ENCODE results near the gene MUS81. TPM values are rescaled to one million over a fixed set of nuclear protein-coding genes. Genes with fewer than 3 reads are reported as not detected.
A peak's percentile ranks its signal among the peaks of the same experiment; 100 is the strongest.

The MUS81 gene
- total and polyA plus RNA-seq, 2 experiments from 2014 or later: 23.8 to 47.0 TPM

DNA sequence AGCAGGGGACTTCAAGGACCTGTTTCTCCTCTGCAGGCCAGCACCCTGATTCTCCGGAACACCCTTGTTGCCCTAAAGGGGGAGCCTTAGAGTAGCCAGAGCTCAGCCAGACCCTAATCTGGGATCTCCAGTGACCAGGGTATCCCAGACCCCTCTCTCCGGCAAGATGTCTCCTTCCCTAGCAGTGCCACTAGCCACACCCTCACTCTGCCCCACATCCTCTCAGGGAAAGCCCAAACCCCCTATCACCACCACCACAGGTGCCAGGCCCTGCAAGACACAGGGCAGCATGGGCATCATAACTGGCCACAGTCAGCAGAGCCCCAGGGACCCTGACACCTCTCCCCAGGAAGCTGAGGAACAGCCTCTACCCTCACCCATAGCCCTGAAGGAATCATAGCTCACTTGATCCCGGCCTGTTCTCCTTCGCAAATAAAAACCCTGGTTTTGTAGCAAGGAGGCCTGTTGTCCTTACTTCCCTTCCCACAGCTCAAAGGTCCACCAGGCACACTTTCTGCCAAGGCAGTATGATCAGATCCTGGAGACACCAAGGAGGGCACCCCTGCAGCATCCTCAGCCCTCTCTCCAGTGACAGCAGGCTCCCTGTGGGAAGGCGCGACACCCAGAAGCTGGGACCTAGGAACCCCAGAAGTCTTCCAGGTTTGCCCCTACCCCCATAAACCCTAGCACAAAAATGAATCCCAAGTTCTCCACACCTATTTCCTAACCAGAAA lies 6.8 kb upstream of the MUS81 start:
- Histone ChIP-seq H3K4me3 (no peak overlapping the region), H3K9me3 (ENCODE audit: low read depth) (no peaks in the 10 kb centered on the region), H3K36me3 (replicated peaks; ENCODE audit: insufficient read depth, low read depth) (no peaks in the 10 kb centered on the region), H3K9me2 (replicated peaks; ENCODE audit: insufficient read depth) (no peaks in the 10 kb centered on the region), H4K20me1 (ENCODE audit: insufficient read depth, poor library complexity, severe bottlenecking) (peaks cover 38% of the 10 kb centered on the region), H2AFZ (no peak overlapping the region), H3K4me2 (peak overlapping the region; percentile 42), H3K79me2 (peaks cover 39% of the 10 kb centered on the region), H3K27ac (peak overlapping the region; percentile 88), H3K4me1 (ENCODE audit: insufficient read depth) (peaks cover 29% of the 10 kb centered on the region), H3K27me3 (no peaks in the 10 kb centered on the region)
- 95% methylated on average over 6 of the region's 6 CpGs for WGBS (ENCODE audit: low lambda C conversion rate, missing lambda C conversion rate)
- TF ChIP-seq, protein P1, sequence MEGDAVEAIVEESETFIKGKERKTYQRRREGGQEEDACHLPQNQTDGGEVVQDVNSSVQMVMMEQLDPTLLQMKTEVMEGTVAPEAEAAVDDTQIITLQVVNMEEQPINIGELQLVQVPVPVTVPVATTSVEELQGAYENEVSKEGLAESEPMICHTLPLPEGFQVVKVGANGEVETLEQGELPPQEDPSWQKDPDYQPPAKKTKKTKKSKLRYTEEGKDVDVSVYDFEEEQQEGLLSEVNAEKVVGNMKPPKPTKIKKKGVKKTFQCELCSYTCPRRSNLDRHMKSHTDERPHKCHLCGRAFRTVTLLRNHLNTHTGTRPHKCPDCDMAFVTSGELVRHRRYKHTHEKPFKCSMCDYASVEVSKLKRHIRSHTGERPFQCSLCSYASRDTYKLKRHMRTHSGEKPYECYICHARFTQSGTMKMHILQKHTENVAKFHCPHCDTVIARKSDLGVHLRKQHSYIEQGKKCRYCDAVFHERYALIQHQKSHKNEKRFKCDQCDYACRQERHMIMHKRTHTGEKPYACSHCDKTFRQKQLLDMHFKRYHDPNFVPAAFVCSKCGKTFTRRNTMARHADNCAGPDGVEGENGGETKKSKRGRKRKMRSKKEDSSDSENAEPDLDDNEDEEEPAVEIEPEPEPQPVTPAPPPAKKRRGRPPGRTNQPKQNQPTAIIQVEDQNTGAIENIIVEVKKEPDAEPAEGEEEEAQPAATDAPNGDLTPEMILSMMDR (IDR thresholded peaks at IDR 0.05; ENCODE audit: poor library complexity): no peak
- no peak for TF ChIP-seq EZH2phosphoT487 (IDR thresholded peaks at IDR 0.05; ENCODE audit: low read depth, severe bottlenecking, unreplicated experiment)
- DNase-seq (ENCODE audit: low spot score): peak; percentile 11

DNA sequence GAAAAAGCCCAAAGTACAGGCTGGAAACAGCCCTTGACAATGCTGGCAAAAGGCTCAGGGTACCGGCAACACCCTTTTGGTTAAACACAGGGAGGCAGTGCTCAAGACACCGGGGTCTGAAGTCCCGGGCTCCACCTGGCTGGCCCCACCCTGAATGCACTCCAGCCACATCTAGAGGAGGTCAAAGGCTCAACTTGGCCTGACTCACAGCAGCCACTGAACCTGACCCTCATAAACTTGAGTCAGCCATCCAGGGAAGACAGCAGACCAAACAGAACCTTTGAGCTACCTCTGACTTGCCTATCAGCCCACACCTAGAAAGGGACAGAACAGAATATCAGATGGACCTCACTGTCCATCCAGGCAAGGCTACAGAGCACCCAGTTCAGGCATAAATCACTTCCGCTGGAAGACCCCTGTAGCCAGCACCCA lies 6.1 kb upstream of the MUS81 start:
- WGBS (ENCODE audit: low lambda C conversion rate, missing lambda C conversion rate): 72% methylated on average over 4 of the region's 4 CpGs
- H3K27ac ChIP-seq: peak overlapping the region; percentile 88
- peaks cover 39% of the 10 kb centered on the region for H3K79me2 ChIP-seq
- no peaks in the 10 kb centered on the region for H3K36me3 ChIP-seq (replicated peaks; ENCODE audit: insufficient read depth, low read depth)
- no peak overlapping the region for H2AFZ ChIP-seq
- DNase-seq (ENCODE audit: low spot score): peak; percentile 79
- H4K20me1 ChIP-seq (ENCODE audit: insufficient read depth, poor library complexity, severe bottlenecking): peaks cover 38% of the 10 kb centered on the region
- peaks cover 29% of the 10 kb centered on the region for H3K4me1 ChIP-seq (ENCODE audit: insufficient read depth)
- H3K4me3 ChIP-seq: no peak overlapping the region
- TF ChIP-seq, protein P1 (IDR thresholded peaks at IDR 0.05; ENCODE audit: poor library complexity): no peak
- TF ChIP-seq EZH2 (IDR thresholded peaks at IDR 0.05; ENCODE audit: borderline replicate concordance) (no peak), EZH2phosphoT487 (IDR thresholded peaks at IDR 0.05; ENCODE audit: low read depth, severe bottlenecking, unreplicated experiment) (no peak)
- H3K4me2 ChIP-seq: peak overlapping the region; percentile 92
- H3K9me3 ChIP-seq (ENCODE audit: low read depth): no peaks in the 10 kb centered on the region
- H3K27me3 ChIP-seq: no peaks in the 10 kb centered on the region
- no peaks in the 10 kb centered on the region for H3K9me2 ChIP-seq (replicated peaks; ENCODE audit: insufficient read depth)

DNA sequence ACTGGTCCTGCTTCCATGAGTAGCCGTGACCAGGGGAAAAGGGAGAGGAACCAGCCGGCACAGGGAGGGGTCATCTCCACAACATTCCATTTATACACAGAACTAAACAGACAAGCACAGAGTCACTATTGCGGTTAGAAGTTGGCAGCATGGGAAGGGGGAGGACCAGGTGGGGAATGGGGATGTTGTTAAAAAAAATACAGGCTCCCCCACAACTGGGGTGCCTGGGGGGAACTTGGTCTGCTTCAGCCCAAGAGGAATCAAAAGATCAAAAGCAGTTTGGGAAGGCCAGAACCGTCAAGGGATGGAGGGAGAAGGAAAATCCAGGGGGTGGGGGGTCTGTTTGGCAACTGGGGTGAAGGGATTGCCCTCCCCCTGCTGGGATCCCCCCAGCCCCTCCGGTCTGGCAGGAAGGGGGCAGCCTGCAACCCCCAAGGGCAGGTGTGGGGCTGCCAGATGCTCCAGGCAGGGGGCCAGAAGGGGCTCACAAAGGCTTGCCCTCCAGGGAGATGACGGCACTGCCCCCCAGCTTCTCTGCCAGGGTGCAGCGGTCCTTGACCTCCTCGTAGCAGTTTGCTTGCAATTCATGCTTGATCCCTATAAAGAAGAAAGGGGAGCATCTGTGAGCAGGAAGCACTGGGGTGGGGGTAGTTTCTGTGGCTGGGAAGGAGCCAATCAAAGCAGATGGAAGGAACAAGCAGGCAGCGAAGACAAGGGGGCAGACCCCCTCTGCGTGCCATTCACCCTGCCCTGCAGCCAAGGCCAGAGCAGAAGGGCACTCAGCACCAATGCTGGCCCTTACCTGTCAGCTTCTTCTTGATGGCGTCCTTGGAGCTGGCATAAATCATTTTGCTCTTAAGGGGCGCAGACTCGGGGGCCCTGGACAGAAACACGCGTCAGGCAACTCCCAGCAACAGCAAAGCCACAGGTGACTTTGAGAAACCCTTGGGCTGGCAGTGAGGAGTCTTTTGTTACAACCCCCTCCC lies 5.1 kb upstream of the MUS81 start:
- H3K9me3 ChIP-seq (ENCODE audit: low read depth): no peaks in the 10 kb centered on the region
- H4K20me1 ChIP-seq (ENCODE audit: insufficient read depth, poor library complexity, severe bottlenecking): peaks cover 38% of the 10 kb centered on the region
- H3K4me2 ChIP-seq: peak overlapping the region; percentile 92
- peaks cover 29% of the 10 kb centered on the region for H3K4me1 ChIP-seq (ENCODE audit: insufficient read depth)
- H3K9me2 ChIP-seq (replicated peaks; ENCODE audit: insufficient read depth): no peaks in the 10 kb centered on the region
- H3K27me3 ChIP-seq: no peaks in the 10 kb centered on the region
- DNase-seq (ENCODE audit: low spot score): no peak
- H3K36me3 ChIP-seq (replicated peaks; ENCODE audit: insufficient read depth, low read depth): no peaks in the 10 kb centered on the region
- TF ChIP-seq EZH2phosphoT487 (IDR thresholded peaks at IDR 0.05; ENCODE audit: low read depth, severe bottlenecking, unreplicated experiment): no peak
- TF ChIP-seq, protein P1 (IDR thresholded peaks at IDR 0.05; ENCODE audit: poor library complexity): no peak
- no peak for TF ChIP-seq EZH2 (IDR thresholded peaks at IDR 0.05; ENCODE audit: borderline replicate concordance)
- H3K79me2 ChIP-seq: peaks cover 39% of the 10 kb centered on the region
- no peak overlapping the region for H2AFZ ChIP-seq
- no peak overlapping the region for H3K4me3 ChIP-seq
- WGBS (ENCODE audit: low lambda C conversion rate, missing lambda C conversion rate): 93% methylated on average over 13 of the region's 15 CpGs
- H3K27ac ChIP-seq: peak overlapping the region; percentile 88
